GM18507 (cell line): ENCODE data around the gene TPMT.
A peak's percentile ranks its signal among the peaks of the same experiment; 100 is the strongest.
"Not testable (repeated sequence)": the region's sequence is repeated elsewhere in the genome, so short reads cannot be mapped to it uniquely, and the experiment has no call there.

Experiments used
- DNase-seq: peaks from one replicate; pipeline ENCODE4 v3.0.0; 2011; ENCODE audit warnings: low read depth; ENCODE audit not compliant: insufficient read length; ENCODE audit errors: extremely low spot score
- FAIRE-seq: peaks from 2 replicates; lab custom pipeline; 2011; peaks lifted over from hg19 to GRCh38; lab: Jason Lieb, UNC

TPMT gene

GRCh38 chr6:18161431-18161830, 6.6 kb upstream of the TPMT start:
- no peak for DNase-seq
- FAIRE-seq = no peak

DNA sequence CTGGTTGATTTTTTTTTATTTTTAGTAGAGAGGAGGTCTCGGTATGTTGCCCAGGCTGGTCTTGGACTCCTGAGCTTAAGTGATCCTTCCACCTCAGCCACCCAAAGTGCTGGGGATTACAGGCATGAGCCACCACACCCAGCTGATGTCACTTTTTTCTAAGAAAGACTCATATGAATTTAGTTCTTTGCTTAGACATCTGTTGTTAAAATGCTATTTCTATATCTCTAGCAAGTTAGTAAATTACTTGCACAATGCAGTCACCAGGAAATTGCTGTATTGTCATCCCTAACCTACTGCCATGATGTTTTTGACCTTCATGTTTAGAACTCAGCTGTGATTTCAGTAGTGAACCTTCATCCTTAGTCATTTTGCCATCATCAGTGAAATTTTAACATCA, 6.0 kb upstream of the TPMT start:
- DNase-seq (no peak), FAIRE-seq (no peak)

GRCh38 chr6:18155864-18156421, 1.1 kb upstream of the TPMT start:
- FAIRE-seq (peak; percentile 96), DNase-seq (peak; percentile 30)

- DNase-seq = peak; percentile 97
- FAIRE-seq = peak; percentile 92
Measured at GRCh38 chr6:18155150-18155863, 430 bp upstream of the TPMT start, which contains the start of gene KDM1B. KDM1B (plus strand) TSS chr6:18155422; CDS start chr6:18159896, 4,474 bp downstream.

DNA sequence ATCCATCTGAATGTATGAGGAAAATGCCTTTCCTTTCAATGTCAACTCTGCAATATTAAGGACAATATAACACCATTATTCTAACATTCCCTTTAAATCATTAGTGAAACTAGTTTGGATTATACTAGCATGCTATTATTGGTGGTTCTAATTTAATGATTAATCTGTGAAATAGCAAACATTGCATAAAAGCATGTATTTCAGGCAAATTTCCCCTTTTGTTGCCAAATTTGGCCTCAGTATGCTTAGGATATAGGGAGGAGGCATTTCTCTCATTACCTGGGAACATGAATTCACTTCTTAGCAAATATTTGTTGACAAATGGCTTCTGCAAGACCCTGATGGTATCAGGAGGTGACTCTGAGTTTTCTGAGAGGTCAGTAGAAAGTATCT, 1.6 kb downstream of the TPMT start:
- FAIRE-seq (no peak), DNase-seq (no peak)

DNA sequence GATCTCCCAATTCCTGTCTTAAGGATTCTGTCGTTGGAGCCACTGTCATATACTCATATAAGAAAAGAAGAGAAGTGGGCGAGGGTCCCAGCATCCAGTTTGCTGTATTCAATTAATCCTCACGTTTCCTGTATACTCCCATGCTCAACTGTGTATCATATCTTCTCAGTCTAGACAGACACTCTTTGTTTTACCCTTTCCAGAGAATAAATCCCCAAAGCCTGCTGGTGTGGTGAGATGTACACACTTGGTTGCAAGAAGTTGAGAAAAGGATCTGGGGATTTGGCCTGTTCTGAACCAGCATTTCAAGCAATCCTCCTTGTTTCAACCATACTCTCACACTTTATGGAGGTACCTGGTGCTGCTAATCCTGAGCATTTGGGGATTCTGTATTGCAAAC, 3.1 kb downstream of the TPMT start:
- DNase-seq (no peak), FAIRE-seq (no peak)

DNA sequence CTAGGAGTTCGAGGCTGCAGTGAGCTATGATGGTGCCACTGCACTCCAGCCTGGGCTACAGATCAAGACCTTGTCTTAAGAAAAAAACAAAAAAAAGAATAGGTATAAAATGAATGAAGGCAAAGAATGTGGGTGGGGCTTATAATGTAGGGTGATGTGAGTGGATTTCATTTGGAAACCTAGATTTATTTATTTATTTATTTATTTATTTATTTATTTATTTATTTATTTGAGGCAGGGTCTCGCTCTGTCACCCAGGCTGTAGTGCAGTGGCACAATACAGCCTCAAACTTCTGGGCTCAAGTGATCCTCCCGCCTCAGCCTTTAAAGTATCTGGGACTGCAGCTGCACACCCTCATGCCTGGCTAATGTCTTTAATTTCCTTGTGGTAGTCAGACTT, 3.5 kb downstream of the TPMT start:
- FAIRE-seq, DNase-seq: not testable (repeated sequence)

GRCh38 chr6:18148304-18149025, 6.4 kb downstream of the TPMT start:
- DNase-seq = no peak
- FAIRE-seq = no peak

DNA sequence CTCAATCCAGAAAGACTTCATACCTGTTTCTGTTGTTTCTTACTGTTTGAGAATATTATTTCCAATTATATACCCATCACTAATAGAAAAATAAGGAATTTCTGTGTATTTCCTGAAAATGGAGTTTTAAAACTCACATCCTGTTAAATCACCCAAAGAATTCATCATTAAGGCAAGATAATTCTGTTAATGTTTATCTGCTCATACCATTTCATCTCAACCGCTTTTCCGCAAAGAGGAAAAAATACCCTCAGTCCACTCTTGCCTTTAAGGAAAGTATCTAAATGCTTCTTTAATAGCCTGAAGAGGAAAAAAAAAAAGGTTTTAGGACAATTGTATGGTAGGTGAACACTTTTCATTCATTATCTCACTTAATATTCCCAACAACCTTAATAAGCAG, 7.3 kb downstream of the TPMT start:
- DNase-seq (no peak), FAIRE-seq (no peak)

DNA sequence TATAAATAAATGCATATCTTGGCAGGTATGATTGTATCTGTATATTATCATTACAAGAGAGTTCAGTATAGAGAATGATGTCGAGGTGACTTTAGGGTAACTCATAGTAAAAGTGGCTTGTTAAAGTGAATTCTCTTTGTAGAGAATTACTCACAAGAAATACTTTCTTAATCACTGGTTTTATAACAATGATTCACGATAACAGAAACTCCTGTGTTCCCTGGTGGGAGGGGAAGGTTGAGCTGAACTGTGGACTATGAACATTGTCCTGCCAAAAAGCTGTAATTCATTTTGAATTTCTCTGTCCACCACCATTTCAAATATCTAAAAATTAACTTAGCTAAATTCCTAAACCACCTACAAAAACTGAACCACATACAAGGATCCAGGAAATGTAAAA, 7.7 kb downstream of the TPMT start:
- no peak for DNase-seq
- no peak for FAIRE-seq

DNA sequence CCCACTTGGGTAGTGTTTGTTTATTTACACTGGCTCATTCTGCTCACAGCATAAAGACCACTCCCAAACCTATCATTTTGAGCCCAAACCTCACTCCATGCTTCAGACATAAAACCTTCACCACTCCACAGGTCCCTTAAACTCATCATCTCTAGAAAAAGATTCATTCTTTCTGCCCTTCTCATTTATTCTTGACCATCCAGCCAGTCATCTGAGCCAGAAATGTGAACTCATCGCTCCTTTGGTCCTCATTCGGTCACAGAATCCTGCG, 12.4 kb downstream of the TPMT start:
- DNase-seq (no peak), FAIRE-seq (no peak)

GRCh38 chr6:18141805-18142590, 12.9 kb downstream of the TPMT start:
- no peak for FAIRE-seq
- no peak for DNase-seq

DNA sequence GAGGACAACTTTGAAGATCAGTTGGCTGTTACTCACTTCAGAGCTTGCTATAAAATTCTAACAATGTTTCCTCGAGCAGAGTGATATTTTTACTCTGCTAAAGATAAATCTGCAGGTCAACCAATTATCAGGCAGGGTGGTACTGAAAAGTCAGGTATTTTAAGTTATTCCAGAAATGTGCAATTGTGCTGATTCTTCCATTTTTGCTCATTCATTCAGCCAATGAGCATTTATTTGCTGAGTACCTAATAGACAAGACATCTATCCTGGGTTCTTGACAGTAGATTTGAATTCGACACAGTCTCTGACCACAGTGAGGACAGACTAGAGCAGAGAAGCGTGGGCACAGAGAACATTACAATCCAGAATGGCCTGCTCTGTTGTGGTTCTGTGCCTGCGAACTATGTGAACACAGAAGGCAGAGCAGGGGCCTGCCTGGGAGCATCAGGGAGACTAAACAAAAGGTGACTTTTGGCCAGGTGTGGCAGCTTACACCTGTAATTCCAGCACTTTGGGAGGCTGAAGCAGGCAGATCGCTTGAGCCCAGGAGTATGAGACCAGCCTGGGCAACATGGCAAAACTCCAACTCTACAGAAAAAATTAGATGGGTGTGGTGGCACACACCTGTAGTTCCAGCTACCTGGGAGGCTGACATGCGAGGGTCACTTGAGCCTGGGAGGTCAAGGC, 14.8 kb downstream of the TPMT start:
- DNase-seq (no peak), FAIRE-seq (no peak)

DNA sequence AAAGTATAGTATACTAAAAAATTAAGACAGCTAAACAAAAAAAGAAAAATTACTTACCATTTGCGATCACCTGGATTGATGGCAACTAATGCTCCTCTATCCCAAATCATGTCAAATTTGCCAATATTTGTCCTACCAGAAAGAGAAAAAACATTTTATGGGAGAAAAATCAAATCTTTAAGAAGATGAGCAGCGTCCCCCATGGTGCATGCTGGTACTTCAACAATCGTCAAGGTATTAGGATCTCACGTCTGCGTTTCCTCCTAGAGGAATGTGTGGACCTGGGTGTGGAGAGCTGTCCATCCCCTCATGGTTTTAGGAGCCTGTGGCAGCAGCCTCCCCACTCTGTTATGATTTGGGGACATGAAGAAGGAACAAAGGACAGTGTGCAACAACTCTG, 16.0 kb downstream of the TPMT start:
- no peak for DNase-seq
- no peak for FAIRE-seq

GRCh38 chr6:18136260-18136659, 18.6 kb downstream of the TPMT start:
- DNase-seq = no peak
- no peak for FAIRE-seq

DNA sequence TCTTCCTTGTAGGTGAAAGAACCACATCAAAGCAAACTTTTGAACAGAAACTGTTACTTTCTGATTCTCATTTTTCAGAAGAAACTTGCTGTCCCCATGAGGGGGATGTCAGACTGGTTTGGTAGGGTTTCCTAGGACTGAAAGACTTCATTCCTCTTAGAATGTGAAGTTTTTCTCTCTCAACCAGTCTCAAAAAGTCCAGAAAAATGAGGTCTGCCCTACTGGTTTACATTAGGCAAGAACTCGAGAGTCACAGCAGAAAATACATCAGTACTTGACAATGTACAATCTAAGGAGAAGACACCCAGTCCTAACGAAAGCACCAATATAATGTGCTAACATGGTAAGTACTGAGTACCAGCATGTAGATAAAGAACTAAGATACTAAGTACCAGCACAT, 19.7 kb downstream of the TPMT start:
- FAIRE-seq = no peak

GRCh38 chr6:18132346-18132745, 22.5 kb downstream of the TPMT start:
- FAIRE-seq = no peak
- DNase-seq = no peak

More for the DNA sequence above, 19.7 kb downstream of the TPMT start:
- DNase-seq = no peak

DNA sequence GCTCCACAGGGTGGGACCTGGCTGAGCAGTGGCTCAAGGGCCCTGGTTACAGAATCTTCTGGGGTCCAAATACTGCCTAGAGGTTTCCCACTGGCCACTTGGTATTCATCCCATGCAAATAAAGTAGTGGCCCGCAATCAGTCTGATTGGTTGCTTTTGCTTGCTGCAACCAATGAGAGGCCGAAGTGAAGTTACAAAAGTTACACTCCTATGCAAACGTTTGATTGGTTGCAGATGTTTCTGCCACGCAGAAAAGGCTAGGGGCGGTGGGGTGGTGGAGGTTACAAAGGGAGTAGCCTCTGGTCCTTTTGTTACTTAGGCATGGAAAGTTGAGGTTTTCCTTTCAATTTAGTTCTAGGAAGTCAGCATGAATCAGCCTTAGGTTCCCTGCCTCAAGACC, 28.8 kb downstream of the TPMT start:
- DNase-seq = no peak
- FAIRE-seq = no peak

- DNase-seq (peak; percentile 60), FAIRE-seq (peak; percentile 21)
Measured at GRCh38 chr6:18122128-18123093, 32.5 kb downstream of the TPMT start, which contains the start of gene NHLRC1. NHLRC1 (minus strand) TSS chr6:18122677; CDS start chr6:18122606, 71 bp downstream.
